Panc1 (cell line): Measurements from ENCODE around the gene PSMD3. TPM values are rescaled to one million over a fixed set of nuclear protein-coding genes. Genes with fewer than 3 reads are reported as not detected.

Source experiments
- ATAC-seq: fragments of 200-7000 bp; cut with Tn5 transposase; 2 replicates; pipeline ENCODE4 v1.9.1; 2020; ENCODE audit warnings: mild to moderate bottlenecking, moderate library complexity
- BruUV-seq: library from RNA; stranded (reverse); fragments of 400-500 nt; replicated peaks from 2 replicates; lab custom pipeline; 2021; lab: Mats Ljungman, UMichigan
- CTCF ChIA-PET: fragments of 300-600 bp; sonication (Branson Sonifier 250); formaldehyde crosslinking; loops from one replicate; lab custom pipeline; 2022; ENCODE audit warnings: antibody characterized with exemption; lab: Charles Lee
- POLR2A ChIA-PET: fragments of 300-600 bp; sonication (Branson Sonifier 250); formaldehyde crosslinking; loops from one replicate; lab custom pipeline; 2022; ENCODE audit warnings: antibody characterized with exemption; lab: Charles Lee
- DNase-seq: peaks from one replicate; pipeline ENCODE4 v3.0.0-alpha.2; 2010; ENCODE audit warnings: low read depth, low spot score
- H3K27ac ChIP-seq: 2 replicates; pipeline ENCODE4 v1.5.1; 2011; ENCODE audit warnings: mild to moderate bottlenecking, low read length, inconsistent platforms
- H3K27me3 ChIP-seq: fragments of 200-500 bp; sonication (Bioruptor generic); 2 replicates; pipeline ENCODE4 v1.6.0; 2014; ENCODE audit warnings: low read length, inconsistent platforms; ENCODE audit not compliant: control insufficient read depth, insufficient read depth
- H3K36me3 ChIP-seq: fragments of 200-500 bp; sonication (Bioruptor generic); 2 replicates; pipeline ENCODE4 v1.5.1; 2014; ENCODE audit warnings: inconsistent platforms, mild to moderate bottlenecking, low read length, moderate library complexity; ENCODE audit not compliant: control insufficient read depth, insufficient read depth
- H3K4me1 ChIP-seq: 2 replicates; pipeline ENCODE4 v1.5.1; 2011; ENCODE audit warnings: inconsistent platforms, mild to moderate bottlenecking, low read length, moderate library complexity; ENCODE audit not compliant: control insufficient read depth, insufficient read depth
- H3K4me3 ChIP-seq, 2 experiments: 2 replicates each; pipeline ENCODE4 v1.5.1; 2011 to 2012; ENCODE audit warnings: low read depth in 2 of 2, low read length in 2 of 2, mild to moderate bottlenecking in 2 of 2, inconsistent platforms in 1 of 2, moderate library complexity in 1 of 2
- H3K9me3 ChIP-seq: fragments of 200-500 bp; sonication (Bioruptor generic); 2 replicates; pipeline ENCODE4 v1.5.1; 2014; ENCODE audit warnings: low read depth, mild to moderate bottlenecking, inconsistent platforms, low read length, moderate library complexity; ENCODE audit not compliant: control insufficient read depth, insufficient read depth
- CTCF ChIP-seq: fragments of 450-650 bp; IDR thresholded peaks from 2 replicates; pipeline ENCODE4 v1.5.1; 2017; ENCODE audit warnings: mild to moderate bottlenecking
- POLR2AphosphoS5 ChIP-seq: IDR thresholded peaks from 2 replicates; pipeline ENCODE4 v1.6.1; 2012; ENCODE audit warnings: mild to moderate bottlenecking, low read depth, low read length, moderate library complexity
- REST ChIP-seq, 2 experiments: IDR thresholded peaks; 2 replicates each; pipeline ENCODE4 v1.6.1; 2011 to 2012; ENCODE audit warnings: low read depth in 2 of 2, control low read depth in 1 of 2, low read length in 1 of 2, mild to moderate bottlenecking in 1 of 2, moderate library complexity in 1 of 2; ENCODE audit not compliant: insufficient read depth in 1 of 2
- SIN3A ChIP-seq: IDR thresholded peaks from 2 replicates; pipeline ENCODE4 v1.6.1; 2012; ENCODE audit warnings: low read depth, mild to moderate bottlenecking, low read length, moderate library complexity, borderline replicate concordance; ENCODE audit not compliant: insufficient read depth
- TCF7L2 ChIP-seq: IDR thresholded peaks from 2 replicates; pipeline ENCODE4 v1.6.1; 2011; ENCODE audit warnings: mild to moderate bottlenecking, low read depth, low read length, inconsistent platforms
- in situ Hi-C: cut with HindIII; loops from 2 replicates; pipeline ENCODE4 v1.10.0; 2016; ENCODE audit warnings: low sequenced_read_pairs, low pct_unique_long_range_greater_than_20kb
- intact Hi-C: fragments of 100-400 bp; cut with micrococcal nuclease; formaldehyde crosslinking; loops from one replicate; pipeline ENCODE4 v1.10.0; 2022; ENCODE audit not compliant: unreplicated experiment
- total RNA-seq: library from RNA; stranded (reverse); gene quantifications from one replicate; pipeline ENCODE4 v1.2.1, GENCODE V29; 2021; ENCODE audit not compliant: unreplicated experiment

PSMD3 gene
- total RNA-seq, 1 experiment from 2014 or later: 175 TPM

DNA sequence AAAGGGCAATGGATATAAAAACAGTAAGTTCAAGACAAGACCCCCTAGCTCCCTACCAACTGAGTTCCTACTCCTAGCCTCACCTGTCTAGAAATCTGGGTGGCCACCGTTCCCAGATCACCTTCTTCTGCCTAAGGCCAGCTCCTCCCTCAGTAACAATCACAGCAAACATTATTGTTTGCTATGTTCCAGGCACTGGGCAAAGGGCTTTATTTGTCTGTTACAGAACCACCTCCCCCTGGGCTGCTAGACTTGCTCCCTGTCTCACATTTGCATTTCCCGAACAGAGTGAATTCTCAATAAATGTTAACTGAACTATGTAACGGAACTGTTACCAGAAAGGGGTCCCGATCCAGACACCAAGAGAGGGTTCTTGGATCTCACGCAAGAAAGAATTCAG, 46.3 kb upstream of the PSMD3 start:
- DNase-seq (no peak), ATAC-seq (no peak)
- no TSS peak for BruUV-seq
- no peaks in the 10 kb centered on the region for H3K9me3 ChIP-seq
- peaks cover 5% of the 10 kb centered on the region; the same call in 1 of the 2 replicates for H3K4me1 ChIP-seq
- H3K27ac ChIP-seq: no peak overlapping the region
- TF ChIP-seq TCF7L2 (no peak), REST (IDR thresholded peaks at IDR 0.05; ENCODE audit: insufficient read depth in 1 of 2, low read depth in 2 of 2, low read length in 1 of 2) (no peak), SIN3A (no peak), POLR2AphosphoS5 (no peak), CTCF (no peak)
- POLR2A ChIA-PET: no interaction called here
- intact Hi-C loops (no loop called here), in situ Hi-C loops (no loop called here)
- H3K36me3 ChIP-seq: no peaks in the 10 kb centered on the region
- H3K27me3 ChIP-seq: no peaks in the 10 kb centered on the region
- H3K4me3 ChIP-seq: no peak overlapping the region
- CTCF ChIA-PET: no interaction called here

- Histone ChIP-seq H3K27ac (no peak overlapping the region), H3K27me3 (no peaks in the 10 kb centered on the region), H3K9me3 (no peaks in the 10 kb centered on the region), H3K4me1 (no peaks in the 10 kb centered on the region), H3K36me3 (no peaks in the 10 kb centered on the region), H3K4me3 (no peak overlapping the region)
- in situ Hi-C loops (no loop called here), intact Hi-C loops (no loop called here)
- CTCF ChIA-PET: no interaction called here
- no TSS peak for BruUV-seq
- 0 out of 2 replicates have a peak, but pooled peaks have one; percentile 20 for ATAC-seq
- POLR2A ChIA-PET: no interaction called here
- no peak for DNase-seq
- no peak for TF ChIP-seq REST (IDR thresholded peaks at IDR 0.05; ENCODE audit: insufficient read depth in 1 of 2, low read depth in 2 of 2, low read length in 1 of 2)
- no peak for TF ChIP-seq TCF7L2
- no peak for TF ChIP-seq POLR2AphosphoS5
- no peak for TF ChIP-seq CTCF
- TF ChIP-seq SIN3A: no peak
Measured at GRCh38 chr17:39935909-39936308, 44.7 kb upstream of the PSMD3 start.
